Immature natural killer cell (primary cell): ENCODE results near the gene RGL3. TPM values are rescaled to one million over a fixed set of nuclear protein-coding genes. Genes with fewer than 3 reads are reported as not detected.
"Not testable (repeated sequence)": the region's sequence is repeated elsewhere in the genome, so short reads cannot be mapped to it uniquely, and the experiment has no call there.

Experiments used
- DNase-seq, 3 donors: peaks; one replicate each; pipeline ENCODE4 v3.0.0; 2022; ENCODE audit warnings: mixed read lengths in 1 of 3
- H3K27ac Mint-ChIP-seq, 6 donors: one replicate each; pipeline ENCODE4 v1.8.0; 2020; ENCODE audit warnings: mixed read lengths in 6 of 6, mild to moderate bottlenecking in 5 of 6, inconsistent platforms in 4 of 6, moderate library complexity in 3 of 6
- H3K27me3 Mint-ChIP-seq, 3 donors: one replicate each; pipeline ENCODE4 v1.8.0; 2020 to 2021; ENCODE audit warnings: low read depth in 3 of 3, mild to moderate bottlenecking in 3 of 3, mixed read lengths in 3 of 3, moderate library complexity in 3 of 3, inconsistent platforms in 1 of 3
- H3K36me3 Mint-ChIP-seq, 3 donors: one replicate each; pipeline ENCODE4 v1.8.0; 2020; ENCODE audit warnings: mixed read lengths in 3 of 3, inconsistent platforms in 2 of 3, mild to moderate bottlenecking in 2 of 3
- H3K4me1 Mint-ChIP-seq, 2 donors: one replicate each; pipeline ENCODE4 v1.8.0; 2020; ENCODE audit warnings: inconsistent platforms in 2 of 2, mild to moderate bottlenecking in 2 of 2, mixed read lengths in 2 of 2, moderate library complexity in 1 of 2
- H3K4me3 Mint-ChIP-seq, 5 donors: one replicate each; pipeline ENCODE4 v1.8.0; 2020; ENCODE audit warnings: mild to moderate bottlenecking in 5 of 5, mixed read lengths in 5 of 5, inconsistent platforms in 3 of 5, moderate library complexity in 3 of 5
- H3K9me3 Mint-ChIP-seq, 6 donors: one replicate each; pipeline ENCODE4 v1.8.0; 2020; ENCODE audit warnings: mild to moderate bottlenecking in 6 of 6, mixed read lengths in 6 of 6, inconsistent platforms in 4 of 6, moderate library complexity in 3 of 6
- polyA plus RNA-seq, 3 donors: library from polyadenylated mRNA; unstranded; fragments of 300-500 nt; fragmentation: Illumina TruSeq; gene quantifications; one replicate each; pipeline ENCODE4 v1.2.3, GENCODE V29; 2021

The RGL3 gene
- polyA plus RNA-seq, 3 donors from 2014 or later, result not detected

DNA sequence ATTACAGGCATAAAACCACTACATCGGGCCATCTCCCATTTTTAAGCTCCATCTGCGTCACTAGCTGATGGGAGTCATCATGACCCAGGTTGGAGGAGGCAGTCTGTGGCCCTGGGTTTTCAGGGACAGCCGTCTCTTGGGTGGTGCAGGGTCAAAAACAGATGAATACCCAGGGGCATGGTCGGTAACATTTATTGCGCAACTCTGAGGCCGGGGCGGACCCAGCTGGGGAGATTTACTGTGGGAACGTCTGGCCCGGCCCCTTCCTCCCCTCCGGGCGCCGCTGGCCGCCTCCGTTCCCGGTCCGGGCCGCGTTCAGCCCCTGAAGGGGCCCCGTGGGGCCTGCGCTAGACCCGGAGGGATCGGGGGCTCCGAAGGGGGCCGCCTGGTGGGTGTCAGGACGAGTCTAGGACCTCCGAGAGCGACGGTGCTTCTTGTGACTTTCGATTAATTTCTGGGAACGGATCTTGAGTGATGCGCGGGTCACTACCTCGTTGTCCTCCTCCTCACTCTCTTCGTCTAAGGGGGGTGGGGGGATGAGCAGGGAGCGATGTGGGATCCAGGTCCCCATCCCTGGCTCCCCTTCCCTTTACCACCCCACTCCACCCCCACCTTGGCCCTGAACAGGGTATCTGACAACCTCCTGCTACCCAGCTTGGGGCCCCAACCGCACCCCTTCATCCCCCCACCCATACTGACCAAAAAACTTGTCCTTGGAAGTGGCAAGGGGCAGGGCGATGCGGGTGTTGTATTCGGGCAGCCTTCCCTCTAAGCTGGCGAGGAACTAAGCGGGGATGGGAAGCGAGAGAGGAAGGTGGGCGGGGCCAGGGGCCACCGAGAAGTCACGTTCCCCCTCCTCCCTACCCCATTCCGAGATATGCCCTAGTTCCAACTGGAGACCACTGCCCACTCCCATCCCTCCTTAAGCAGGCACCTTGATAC is 1.6 kb upstream of the RGL3 start:
- Mint-ChIP-seq H3K4me3 (peak overlapping the region; percentile 69 to 86 (median 83)), H3K9me3 (no peaks in the 10 kb centered on the region), H3K4me1 (peaks cover 30 to 31% of the 10 kb centered on the region in 2 donors), H3K27me3 (peaks cover 17 to 25% (median 20%) of the 10 kb centered on the region in 3 donors), H3K36me3 (no peaks in the 10 kb centered on the region), H3K27ac (no peak overlapping the region)
- no peak for DNase-seq

DNA sequence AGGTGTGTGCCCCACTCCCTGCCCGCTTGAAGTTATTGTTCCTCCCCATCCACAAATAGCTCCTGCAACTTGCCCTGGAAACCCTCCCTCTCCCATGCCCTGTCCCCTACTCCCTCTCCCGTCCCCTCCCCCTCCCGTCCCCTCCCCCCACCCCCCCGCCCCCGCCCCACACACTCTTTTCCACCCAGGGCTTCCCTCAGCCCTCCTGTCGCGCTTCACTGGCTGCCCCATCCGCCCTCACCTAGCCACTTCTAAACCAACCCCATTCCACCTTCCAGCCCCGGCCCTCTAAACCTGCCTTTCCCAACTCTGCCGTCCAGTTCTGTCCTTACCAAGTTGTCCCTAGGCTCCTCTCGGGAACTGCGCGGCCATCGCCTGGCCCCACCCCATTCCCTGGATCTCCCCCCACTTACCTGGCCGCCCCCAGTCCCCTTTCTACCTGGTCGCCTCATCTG is 993 bp downstream of the RGL3 start:
- H3K27me3 Mint-ChIP-seq, result peaks cover 13 to 15% (median 14%) of the 10 kb centered on the region in 3 donors
- H3K27ac Mint-ChIP-seq, result no peak overlapping the region
- H3K4me3 Mint-ChIP-seq, result no peak overlapping the region
- H3K9me3 Mint-ChIP-seq, result no peaks in the 10 kb centered on the region
- no peak for DNase-seq
- peaks cover 24 to 26% of the 10 kb centered on the region in 2 donors for H3K4me1 Mint-ChIP-seq
- H3K36me3 Mint-ChIP-seq, result no peaks in the 10 kb centered on the region

DNA sequence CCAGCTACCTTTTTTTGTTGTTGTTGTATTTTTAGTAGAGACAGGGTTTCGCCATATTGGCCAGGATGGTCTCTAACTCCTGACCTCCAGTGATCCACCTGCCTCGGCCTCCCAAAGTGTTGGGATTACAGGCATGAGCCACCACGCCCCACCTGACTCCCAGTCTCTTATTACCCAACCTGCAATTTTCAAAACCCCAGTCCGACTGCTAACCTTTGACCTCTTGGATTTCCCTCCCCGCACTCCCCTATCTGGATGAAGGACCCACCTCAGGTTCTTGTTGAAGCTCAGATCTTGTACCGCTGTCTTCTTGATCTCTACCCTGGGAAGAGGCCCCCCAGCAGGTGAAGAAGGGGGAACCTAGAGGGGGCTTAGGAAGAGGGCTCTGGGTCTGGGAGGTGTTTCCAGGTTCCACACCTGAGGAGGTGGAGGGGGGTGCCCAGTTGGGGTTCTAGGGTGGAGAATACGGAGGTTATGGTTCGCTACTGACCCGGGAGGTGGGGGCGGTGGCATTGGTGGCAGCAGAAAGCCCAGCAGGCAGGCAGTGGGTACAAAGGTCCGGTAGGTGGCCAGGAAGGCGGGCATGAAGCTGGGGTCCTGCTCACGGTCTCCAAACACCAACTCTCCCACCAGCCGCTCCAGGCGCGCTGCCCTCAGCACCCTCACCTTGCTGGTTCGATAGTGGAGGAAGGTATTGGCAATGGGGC is 2.6 kb downstream of the RGL3 start:
- no peak overlapping the region for H3K27ac Mint-ChIP-seq
- H3K27me3 Mint-ChIP-seq, result peaks cover 9 to 12% (median 10%) of the 10 kb centered on the region in 3 donors

DNA sequence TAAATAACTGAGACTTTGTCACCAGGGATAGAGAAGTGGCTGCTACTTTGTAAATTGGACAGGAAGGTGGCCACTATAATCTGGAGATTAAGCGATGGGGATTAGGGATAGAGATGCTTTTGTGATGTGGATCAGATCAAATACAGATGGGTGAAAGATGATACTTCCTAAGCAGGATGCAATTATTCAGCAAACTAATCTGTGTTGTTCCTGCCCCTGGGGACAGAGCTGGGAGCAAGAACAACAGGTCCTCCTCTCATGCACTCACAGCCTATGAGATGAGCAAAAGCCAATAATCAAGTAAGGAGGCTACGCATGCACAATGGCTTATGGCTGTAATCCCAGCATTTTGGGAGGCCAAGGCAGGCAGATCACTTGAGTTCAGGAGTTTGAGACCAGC is 4.6 kb downstream of the RGL3 start:
- Mint-ChIP-seq H3K27me3 (peaks cover 8% of the 10 kb centered on the region in 3 donors), H3K9me3 (no peaks in the 10 kb centered on the region), H3K4me3 (no peak overlapping the region), H3K36me3 (no peaks in the 10 kb centered on the region), H3K4me1 (no peaks in the 10 kb centered on the region), H3K27ac (no peak overlapping the region)
- DNase-seq, result no peak

More for the DNA sequence above, 2.6 kb downstream of the RGL3 start:
- Mint-ChIP-seq H3K36me3 (no peaks in the 10 kb centered on the region), H3K9me3 (no peaks in the 10 kb centered on the region), H3K4me1 (peaks cover 10 to 12% of the 10 kb centered on the region in 2 donors), H3K4me3 (no peak overlapping the region)
- DNase-seq, result no peak

DNA sequence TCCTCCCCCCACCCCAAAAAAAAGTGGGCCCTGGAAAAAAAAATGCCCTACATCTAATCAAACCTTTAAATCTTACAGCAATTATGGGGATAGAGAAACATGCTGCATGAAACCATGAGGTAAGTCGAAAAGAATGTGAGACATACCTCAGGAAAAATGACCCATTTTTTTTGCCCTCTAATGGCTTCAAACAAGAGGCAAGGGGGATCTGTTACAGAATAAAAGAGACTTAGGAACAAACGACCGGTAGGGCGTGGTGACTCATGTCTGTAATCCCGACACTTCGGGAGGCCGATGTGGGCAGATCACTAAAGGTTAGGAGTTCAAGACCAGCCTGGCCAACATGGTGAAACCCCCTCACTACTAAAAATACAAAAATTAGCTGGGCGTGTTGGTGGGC is 8.4 kb downstream of the RGL3 start:
- H3K4me3 Mint-ChIP-seq, result no peak overlapping the region
- no peaks in the 10 kb centered on the region for H3K36me3 Mint-ChIP-seq
- H3K27me3 Mint-ChIP-seq, result peaks cover 0 to 5% (median 4%) of the 10 kb centered on the region in 3 donors
- DNase-seq, result no peak
- no peaks in the 10 kb centered on the region for H3K4me1 Mint-ChIP-seq
- H3K27ac Mint-ChIP-seq, result no peak overlapping the region
- H3K9me3 Mint-ChIP-seq, result no peaks in the 10 kb centered on the region

DNA sequence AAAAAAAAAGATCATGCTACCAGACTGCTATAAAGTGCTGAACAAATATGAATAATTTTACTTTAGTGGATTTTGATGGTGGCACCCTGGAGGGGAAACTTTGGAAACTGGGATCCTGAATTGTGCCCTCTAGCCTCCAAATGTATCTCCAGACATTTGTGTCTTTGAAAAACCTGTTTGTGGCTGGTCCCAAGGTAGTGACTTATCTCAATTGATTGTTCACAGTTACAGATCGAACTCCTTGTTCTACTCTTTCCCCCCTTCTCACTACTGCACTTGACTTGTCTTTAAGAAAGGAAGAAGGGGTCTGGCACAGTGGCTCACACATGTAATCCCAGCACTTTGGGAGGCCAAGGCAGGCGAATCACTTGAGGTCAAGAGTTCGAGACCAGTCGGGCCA is 10.5 kb downstream of the RGL3 start:
- no peak overlapping the region for H3K27ac Mint-ChIP-seq
- no peak for DNase-seq
- H3K27me3 Mint-ChIP-seq, result peaks cover 0 to 5% (median 4%) of the 10 kb centered on the region in 3 donors
- no peaks in the 10 kb centered on the region for H3K4me1 Mint-ChIP-seq
- no peaks in the 10 kb centered on the region for H3K36me3 Mint-ChIP-seq
- H3K9me3 Mint-ChIP-seq, result no peaks in the 10 kb centered on the region
- no peak overlapping the region for H3K4me3 Mint-ChIP-seq

DNA sequence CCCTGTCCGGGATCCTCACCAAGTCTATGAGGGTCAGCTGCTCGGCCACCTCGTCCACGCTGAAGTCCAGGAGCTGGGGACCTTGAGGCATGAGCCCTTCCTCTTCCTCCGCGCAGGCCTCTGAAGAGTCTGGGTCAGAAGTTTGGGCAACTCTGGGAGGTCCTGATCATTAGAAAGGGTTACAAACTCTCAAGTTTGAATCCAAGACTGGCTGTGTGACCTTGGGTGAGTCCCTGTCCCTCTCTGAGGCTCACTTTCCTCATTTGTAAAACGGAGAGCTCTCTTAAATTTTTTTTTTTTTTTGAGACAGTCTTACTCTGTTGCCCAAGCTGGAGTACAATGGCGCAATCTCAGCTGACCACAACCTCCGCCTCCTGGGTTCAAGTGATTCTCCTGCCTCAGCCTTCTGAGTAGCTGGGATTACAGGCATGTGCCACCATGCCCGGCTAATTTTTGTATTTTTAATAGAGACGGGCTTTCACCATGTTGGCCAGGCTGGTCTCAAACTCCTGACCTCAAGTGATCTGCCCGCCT is 12.3 kb downstream of the RGL3 start:
- not testable (repeated sequence) for DNase-seq, H3K27me3 Mint-ChIP-seq, H3K9me3 Mint-ChIP-seq, H3K4me3 Mint-ChIP-seq, H3K27ac Mint-ChIP-seq, H3K4me1 Mint-ChIP-seq, H3K36me3 Mint-ChIP-seq

DNA sequence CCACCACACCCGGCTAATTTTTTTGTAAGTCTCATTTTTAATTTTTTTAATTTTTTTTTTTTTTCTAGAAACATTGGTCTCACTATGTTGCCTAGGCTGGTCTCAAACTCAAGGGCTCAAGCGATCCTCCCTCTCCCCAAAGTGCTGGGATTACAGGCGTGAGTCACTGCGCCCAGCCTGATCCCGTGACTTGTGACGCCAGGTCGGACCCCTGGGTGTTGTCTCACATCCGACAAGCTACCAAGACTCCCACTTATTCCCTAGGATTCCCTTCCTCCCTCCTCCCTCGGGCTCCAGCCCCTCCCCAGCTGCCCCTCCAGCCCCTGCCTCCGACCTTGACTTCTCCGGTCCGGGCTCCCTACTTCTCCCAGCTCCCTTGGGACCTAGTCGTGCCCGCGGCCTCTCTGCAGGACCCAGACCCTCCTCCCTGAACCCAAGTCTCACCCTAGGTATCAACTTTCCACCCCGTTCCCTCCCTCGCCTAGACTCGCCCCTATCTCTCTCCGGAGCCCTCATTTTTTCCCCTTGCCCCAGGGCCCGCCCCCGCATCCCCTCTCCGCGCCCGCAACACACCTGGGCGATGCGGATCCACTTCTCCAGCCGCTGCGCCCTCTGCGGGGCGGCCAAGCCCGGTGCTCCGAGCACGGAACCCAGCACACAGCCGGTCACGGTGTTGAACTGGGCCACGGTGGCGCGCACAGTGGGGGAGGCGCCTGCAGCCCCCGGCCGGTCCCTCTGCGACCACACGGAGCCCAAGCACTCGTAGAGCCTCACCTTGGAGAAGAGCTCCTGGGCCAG is 13.1 kb downstream of the RGL3 start:
- Mint-ChIP-seq H3K36me3 (no peaks in the 10 kb centered on the region), H3K4me1 (no peaks in the 10 kb centered on the region), H3K27ac (no peak overlapping the region), H3K9me3 (no peaks in the 10 kb centered on the region), H3K27me3 (peaks cover 0 to 5% (median 4%) of the 10 kb centered on the region in 3 donors), H3K4me3 (no peak overlapping the region)
- DNase-seq, result no peak

DNA sequence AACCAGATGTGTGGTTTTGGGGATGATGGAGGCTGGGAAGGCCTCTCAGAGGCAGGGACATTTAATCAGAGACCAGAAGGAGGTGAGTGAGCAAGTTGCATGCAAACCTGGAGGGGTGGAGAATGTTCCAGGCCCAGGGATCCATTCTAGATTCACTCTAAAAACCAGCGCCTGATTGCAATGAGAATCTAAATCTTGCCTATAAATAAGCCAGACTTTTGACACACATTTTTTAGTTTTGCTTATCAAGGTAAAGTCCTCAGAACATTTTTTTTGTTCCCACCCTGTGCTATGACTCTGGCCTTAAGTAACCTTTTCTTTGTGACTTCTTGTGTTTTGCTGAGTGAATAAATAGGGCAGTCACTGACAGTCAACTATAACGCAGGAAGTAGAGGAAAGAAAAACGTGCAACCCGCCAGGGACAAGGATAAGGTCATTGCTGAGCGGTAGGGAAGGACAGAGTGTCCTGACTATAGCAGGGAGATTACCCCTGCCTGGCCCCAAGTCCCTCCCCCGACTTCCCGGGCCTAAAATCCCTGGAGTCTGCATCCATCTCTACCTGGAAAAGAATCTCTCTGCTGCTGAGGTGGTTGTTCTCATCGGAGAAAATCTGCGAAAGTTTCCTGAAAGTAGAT is 14.4 kb downstream of the RGL3 start:
- H3K4me3 Mint-ChIP-seq, result no peak overlapping the region

DNA sequence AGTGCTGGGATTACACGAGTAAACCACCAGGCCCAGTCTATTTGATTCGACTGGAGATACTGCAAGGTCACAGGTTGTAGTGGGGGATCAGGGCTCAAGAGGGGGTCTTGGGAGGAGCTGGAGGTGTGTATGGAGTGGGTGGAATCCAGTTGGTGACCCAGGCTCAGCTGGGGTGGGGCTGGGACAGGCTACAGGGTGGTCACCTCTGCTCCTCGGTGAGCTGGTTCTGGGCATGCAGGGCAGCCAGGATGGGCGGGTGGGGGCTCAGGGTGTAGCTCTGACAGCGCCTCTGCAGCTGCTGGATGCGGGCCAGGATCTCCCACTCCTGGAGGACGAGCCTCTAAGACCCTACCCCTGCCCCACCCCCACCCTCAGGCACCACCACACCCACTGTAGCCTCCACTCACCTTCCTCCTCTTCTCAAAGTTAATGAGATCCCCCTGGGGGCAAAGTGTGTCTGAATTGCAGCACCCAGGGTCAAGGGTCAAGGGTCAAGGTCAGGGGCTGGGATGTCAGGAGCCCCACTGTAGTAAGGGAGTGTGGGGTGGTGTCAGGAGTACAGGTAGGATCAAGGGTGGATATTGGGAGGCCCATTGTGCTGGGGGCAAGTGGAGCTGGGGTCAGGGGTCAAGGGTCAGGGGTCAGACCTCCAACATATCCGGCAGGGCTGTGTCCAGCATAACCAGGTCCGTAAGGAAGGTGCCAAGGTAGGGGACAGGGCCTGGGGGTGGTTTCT is 17.1 kb downstream of the RGL3 start:
- peaks cover 0 to 2% (median 0%) of the 10 kb centered on the region in 3 donors for H3K27me3 Mint-ChIP-seq
- H3K36me3 Mint-ChIP-seq, result no peaks in the 10 kb centered on the region
- H3K9me3 Mint-ChIP-seq, result peaks cover 0 to 2% (median 0%) of the 10 kb centered on the region in 6 donors
- no peak overlapping the region for H3K27ac Mint-ChIP-seq
- no peaks in the 10 kb centered on the region for H3K4me1 Mint-ChIP-seq
- no peak for DNase-seq
- no peak overlapping the region for H3K4me3 Mint-ChIP-seq

More for the DNA sequence above, 14.4 kb downstream of the RGL3 start:
- peaks cover 0 to 5% (median 4%) of the 10 kb centered on the region in 3 donors for H3K27me3 Mint-ChIP-seq
- DNase-seq, result no peak
- H3K36me3 Mint-ChIP-seq, result no peaks in the 10 kb centered on the region
- no peaks in the 10 kb centered on the region for H3K4me1 Mint-ChIP-seq
- no peak overlapping the region for H3K27ac Mint-ChIP-seq
- H3K9me3 Mint-ChIP-seq, result no peaks in the 10 kb centered on the region

DNA sequence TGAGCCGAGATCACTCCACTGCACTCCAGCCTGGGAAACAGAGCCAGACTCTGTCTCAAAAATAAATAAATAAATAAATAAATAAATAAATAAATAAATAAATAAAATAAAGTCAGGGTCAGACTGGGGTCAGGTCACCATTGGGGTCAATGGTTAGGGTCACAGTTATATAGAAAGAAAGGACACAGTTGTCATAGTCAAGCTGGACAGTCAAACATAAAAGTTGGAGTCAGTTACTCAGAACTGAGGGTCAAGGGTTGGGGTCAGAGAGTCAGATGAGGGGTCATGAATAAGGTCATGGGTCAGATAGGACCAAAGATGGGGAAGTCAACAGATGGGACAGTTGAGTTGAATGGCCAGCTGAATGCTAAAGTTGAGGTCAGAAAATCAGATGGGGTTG is 18.3 kb downstream of the RGL3 start:
- H3K27me3 Mint-ChIP-seq, result peaks cover 0 to 2% (median 0%) of the 10 kb centered on the region in 3 donors
- DNase-seq, result no peak

DNA sequence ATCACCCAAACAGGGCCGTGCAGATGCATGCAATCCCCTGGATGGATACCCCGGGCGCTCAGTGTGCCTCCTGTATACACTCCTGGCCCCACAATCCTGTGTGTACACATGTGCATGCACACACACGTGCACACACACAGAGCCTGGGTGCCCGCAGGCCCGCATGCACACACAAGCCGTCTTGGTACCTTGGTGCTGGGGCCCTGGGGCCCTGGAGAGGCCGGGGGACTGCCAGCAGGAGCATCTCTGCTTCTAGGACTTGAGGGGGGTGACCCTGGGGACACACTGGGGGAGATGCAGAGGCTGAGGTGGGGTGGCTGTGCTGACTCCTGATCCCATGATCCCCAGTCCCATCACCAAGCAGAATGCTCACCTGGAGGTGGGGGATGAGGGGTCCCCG is 19.4 kb downstream of the RGL3 start:
- no peak for DNase-seq
- Mint-ChIP-seq H3K4me1 (no peaks in the 10 kb centered on the region), H3K9me3 (peaks cover 0 to 2% (median 0%) of the 10 kb centered on the region in 6 donors), H3K4me3 (no peak overlapping the region), H3K27ac (no peak overlapping the region), H3K36me3 (peaks cover 0 to 3% (median 0%) of the 10 kb centered on the region in 3 donors), H3K27me3 (peaks cover 0 to 2% (median 2%) of the 10 kb centered on the region in 3 donors)

More for the DNA sequence above, 18.3 kb downstream of the RGL3 start:
- Mint-ChIP-seq H3K9me3 (peaks cover 0 to 2% (median 0%) of the 10 kb centered on the region in 6 donors), H3K4me1 (no peaks in the 10 kb centered on the region), H3K4me3 (no peak overlapping the region), H3K36me3 (no peaks in the 10 kb centered on the region), H3K27ac (no peak overlapping the region)
